Measurements from ENCODE around the gene MED20.

DNA sequence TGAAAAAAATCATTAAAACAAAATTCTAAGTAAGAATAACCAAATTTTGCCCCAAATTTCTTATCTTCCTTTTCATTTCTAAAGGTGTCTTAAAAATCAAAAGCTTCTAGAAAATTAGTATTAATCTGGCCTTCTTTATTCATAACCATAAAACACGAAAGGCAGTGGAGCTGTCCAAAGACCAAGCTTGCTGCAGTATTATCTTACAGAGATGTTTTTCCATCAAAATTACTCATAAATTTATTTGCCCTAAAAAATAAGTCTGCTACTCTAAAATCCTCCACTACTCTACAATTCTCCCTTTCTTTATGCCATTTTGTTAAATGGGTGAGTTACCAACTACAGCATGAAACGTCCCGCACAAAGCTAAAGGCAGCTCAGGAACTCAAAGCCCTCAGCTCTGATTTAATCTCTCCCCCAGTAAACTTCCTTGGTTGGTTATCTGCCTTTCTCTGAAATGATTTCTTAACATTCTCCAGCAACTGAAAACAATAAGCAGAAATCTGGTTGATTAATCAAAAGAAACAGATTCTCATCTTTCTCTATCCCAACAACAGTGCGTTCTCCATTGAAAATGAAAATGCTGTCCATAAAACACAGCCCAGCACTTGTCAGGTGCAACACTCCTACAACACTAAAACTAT, 27.9 kb downstream of the MED20 start:
- TF ChIP-seq GATA2 (IDR thresholded peaks at IDR 0.05; ENCODE audit: low read depth, low read length) (no peak), GATA3 (IDR thresholded peaks at IDR 0.05; ENCODE audit: low read depth, low read length) (no peak)

Measured in SH-SY5Y (cell line).